ENCODE results near the gene AUTS2. TPM values are rescaled to one million over a fixed set of nuclear protein-coding genes. Genes with fewer than 3 reads are reported as not detected.

AUTS2 gene
- total and polyA plus RNA-seq, 2 of the 8 experiments (the other 6 are each of a cell fraction or from before 2014, with no cell fraction given), result 25.9 to 101 TPM

GRCh38 chr7:69744026-69744425 is 145.8 kb downstream of the AUTS2 start (continued):
- TF ChIP-seq CBX8 (IDR thresholded peaks at IDR 0.05; ENCODE audit: borderline replicate concordance, low read depth, low read length), result no peak
- no peak for TF ChIP-seq BRCA1 (IDR thresholded peaks at IDR 0.05; ENCODE audit: low read depth, low read length)
- no peak for TF ChIP-seq SP4 (IDR thresholded peaks at IDR 0.05; ENCODE audit: low read length)
- no peak for TF ChIP-seq TEAD4 (IDR thresholded peaks at IDR 0.05; ENCODE audit: low read depth, low read length)
- no peak for TF ChIP-seq SIN3A (conservative IDR thresholded peaks at IDR 0.05 in 1 of 2, IDR thresholded peaks at IDR 0.05 in 1 of 2; ENCODE audit: low read depth in 1 of 2, low read length in 2 of 2)
- no peak for TF ChIP-seq CREB1 (IDR thresholded peaks at IDR 0.05)
- TF ChIP-seq TCF12 (IDR thresholded peaks at IDR 0.05; ENCODE audit: low read depth, low read length), result no peak
